Activated CD4-positive, alpha-beta T cell treated with anti-CD3 and anti-CD28 coated beads for 48 hours (primary cell): Measurements from ENCODE around the gene SSR4.
A peak's percentile ranks its signal among the peaks of the same experiment; 100 is the strongest.
"Not testable (repeated sequence)": the region's sequence is repeated elsewhere in the genome, so short reads cannot be mapped to it uniquely, and the experiment has no call there.

Experiments
- DNase-seq: peaks from one replicate; pipeline ENCODE4 v3.0.0-alpha.2; 2020

Gene SSR4

GRCh38 chrX:153806999-153807575 lies 12.6 kb downstream of the SSR4 start:
- no peak for DNase-seq

- no peak for DNase-seq
Measured at GRCh38 chrX:153807976-153808375, 13.5 kb downstream of the SSR4 start.

GRCh38 chrX:153812220-153812619 lies 17.8 kb downstream of the SSR4 start:
- no peak for DNase-seq

- no peak for DNase-seq
Measured at GRCh38 chrX:153813161-153813560, 18.7 kb downstream of the SSR4 start.

GRCh38 chrX:153814591-153815315 lies 20.3 kb downstream of the SSR4 start:
- DNase-seq = no peak

- peak; percentile 55 for DNase-seq
Measured at GRCh38 chrX:153816831-153817690, 22.6 kb downstream of the SSR4 start.

GRCh38 chrX:153818064-153818463 lies 23.6 kb downstream of the SSR4 start:
- not testable (repeated sequence) for DNase-seq

GRCh38 chrX:153818571-153819383 lies 24.3 kb downstream of the SSR4 start:
- peak; percentile 57 for DNase-seq

GRCh38 chrX:153819384-153820040 lies 25.0 kb downstream of the SSR4 start:
- no peak for DNase-seq

GRCh38 chrX:153820601-153821000 lies 26.1 kb downstream of the SSR4 start:
- no peak for DNase-seq

GRCh38 chrX:153821066-153821465 lies 26.6 kb downstream of the SSR4 start:
- DNase-seq = no peak

GRCh38 chrX:153824348-153824747 lies 29.9 kb downstream of the SSR4 start:
- no peak for DNase-seq

- no peak for DNase-seq
Measured at GRCh38 chrX:153825042-153825441, 30.6 kb downstream of the SSR4 start.

GRCh38 chrX:153827016-153827415 lies 32.5 kb downstream of the SSR4 start:
- DNase-seq = no peak

GRCh38 chrX:153827903-153828302 lies 33.4 kb downstream of the SSR4 start:
- no peak for DNase-seq

- no peak for DNase-seq
Measured at GRCh38 chrX:153828308-153828707, 33.8 kb downstream of the SSR4 start.

- no peak for DNase-seq
Measured at GRCh38 chrX:153828723-153829548, 34.5 kb downstream of the SSR4 start.

- no peak for DNase-seq
Measured at GRCh38 chrX:153829549-153829798, 35.0 kb downstream of the SSR4 start.

- no peak for DNase-seq
Measured at GRCh38 chrX:153829799-153830639, 35.6 kb downstream of the SSR4 start, which contains the start of gene PDZD4. TSS of gene PDZD4 (minus strand) at chrX:153830544. CDS start at chrX:153830298, 246 bp downstream.

GRCh38 chrX:153830640-153831428 lies 36.4 kb downstream of the SSR4 start:
- DNase-seq = no peak
